ENCODE results near the gene ANKRD33B. TPM values are rescaled to one million over a fixed set of nuclear protein-coding genes. Genes with fewer than 3 reads are reported as not detected.

Gene ANKRD33B
- total RNA-seq, 4 donors from 2014 or later = 0.70 to 6.6 (median 3.6) TPM

GRCh38 chr5:10596886-10597451, 33.1 kb downstream of the ANKRD33B start:
- no peak for TF ChIP-seq CTCF (IDR thresholded peaks at IDR 0.05)
- no peak for TF ChIP-seq POLR2A (IDR thresholded peaks at IDR 0.05)
- Histone ChIP-seq H3K27ac (no peak overlapping the region), H3K4me1 (peaks cover 0 to 10% (median 3%) of the 10 kb centered on the region in 4 donors), H3K36me3 (no peaks in the 10 kb centered on the region), H3K4me3 (no peak overlapping the region), H3K9me3 (no peaks in the 10 kb centered on the region), H3K27me3 (no peaks in the 10 kb centered on the region)
- DNase-seq = no peak

GRCh38 chr5:10599113-10599512, 35.2 kb downstream of the ANKRD33B start:
- Histone ChIP-seq H3K4me3 (no peak overlapping the region), H3K36me3 (no peaks in the 10 kb centered on the region), H3K4me1 (peaks cover 0 to 15% (median 3%) of the 10 kb centered on the region in 4 donors), H3K27ac (no peak overlapping the region), H3K9me3 (no peaks in the 10 kb centered on the region), H3K27me3 (no peaks in the 10 kb centered on the region)
- TF ChIP-seq CTCF (IDR thresholded peaks at IDR 0.05) (no peak), POLR2A (IDR thresholded peaks at IDR 0.05) (no peak)
- DNase-seq = no peak

- Histone ChIP-seq H3K4me3 (no peak overlapping the region), H3K4me1 (peaks cover 0 to 15% (median 3%) of the 10 kb centered on the region in 4 donors), H3K36me3 (no peaks in the 10 kb centered on the region), H3K9me3 (no peaks in the 10 kb centered on the region), H3K27ac (no peak overlapping the region), H3K27me3 (no peaks in the 10 kb centered on the region)
- no peak for DNase-seq
- TF ChIP-seq POLR2A (IDR thresholded peaks at IDR 0.05) = no peak
- no peak for TF ChIP-seq CTCF (IDR thresholded peaks at IDR 0.05)
Observed at GRCh38 chr5:10599862-10600284, 36.0 kb downstream of the ANKRD33B start.

- no peak for TF ChIP-seq CTCF (IDR thresholded peaks at IDR 0.05)
- TF ChIP-seq POLR2A (IDR thresholded peaks at IDR 0.05) = no peak
- H3K27me3 ChIP-seq = no peaks in the 10 kb centered on the region
- no peak for DNase-seq
- H3K36me3 ChIP-seq = no peaks in the 10 kb centered on the region
- peak overlapping the region in 3 of 4 donors; percentile 38 to 63 (median 47) for H3K27ac ChIP-seq
- H3K4me1 ChIP-seq = peaks cover 0 to 15% (median 3%) of the 10 kb centered on the region in 4 donors
- H3K9me3 ChIP-seq = no peaks in the 10 kb centered on the region
- H3K4me3 ChIP-seq = peak overlapping the region in 2 of 4 donors; percentile 3 to 26
Observed at GRCh38 chr5:10600626-10601245, 36.9 kb downstream of the ANKRD33B start.

GRCh38 chr5:10601246-10602030, 37.6 kb downstream of the ANKRD33B start:
- Histone ChIP-seq H3K36me3 (no peaks in the 10 kb centered on the region), H3K9me3 (no peaks in the 10 kb centered on the region), H3K27ac (peak overlapping the region; percentile 38 to 63 (median 50)), H3K27me3 (no peaks in the 10 kb centered on the region), H3K4me3 (peak overlapping the region in 3 of 4 donors; percentile 3 to 26 (median 8)), H3K4me1 (peaks cover 0 to 15% (median 3%) of the 10 kb centered on the region in 4 donors)
- peak; percentile 45 to 80 (median 75) for DNase-seq
- TF ChIP-seq POLR2A (IDR thresholded peaks at IDR 0.05) = no peak
- TF ChIP-seq CTCF (IDR thresholded peaks at IDR 0.05) = no peak
